H9 (cell line): Measurements from ENCODE around the gene LRRC61. TPM values are rescaled to one million over a fixed set of nuclear protein-coding genes. Genes with fewer than 3 reads are reported as not detected.

Source experiments
- DNase-seq: peaks from one replicate; pipeline ENCODE4 v3.0.0-alpha.2; 2017
- H2AFZ ChIP-seq: one replicate; pipeline ENCODE4 v1.6.1; 2013; ENCODE audit warnings: mild to moderate bottlenecking, low read length, control low read depth, moderate library complexity
- H2AK5ac ChIP-seq: 2 replicates; pipeline ENCODE4 v1.6.1; 2013; ENCODE audit warnings: low read length, control low read depth, mixed read lengths; ENCODE audit not compliant: insufficient read length
- H2BK120ac ChIP-seq: one replicate; pipeline ENCODE4 v1.6.1; 2013; ENCODE audit warnings: low read depth, mild to moderate bottlenecking, low read length, control low read depth, inconsistent platforms; ENCODE audit not compliant: poor library complexity, severe bottlenecking
- H2BK12ac ChIP-seq: 2 replicates; pipeline ENCODE4 v1.6.1; 2013; ENCODE audit warnings: low read length, control low read depth, mixed read lengths, low read depth; ENCODE audit not compliant: insufficient read length
- H2BK15ac ChIP-seq: 2 replicates; pipeline ENCODE4 v1.6.1; 2013; ENCODE audit warnings: low read depth, low read length, control low read depth
- H2BK20ac ChIP-seq: one replicate; pipeline ENCODE4 v1.6.1; 2013; ENCODE audit warnings: low read depth, mild to moderate bottlenecking, low read length, control low read depth, inconsistent platforms; ENCODE audit not compliant: poor library complexity, severe bottlenecking
- H2BK5ac ChIP-seq: 2 replicates; pipeline ENCODE4 v1.6.1; 2013; ENCODE audit warnings: low read length, control low read depth, mixed read lengths; ENCODE audit not compliant: insufficient read length
- H3K14ac ChIP-seq: 2 replicates; pipeline ENCODE4 v1.6.1; 2013; ENCODE audit warnings: low read length, control low read depth; ENCODE audit not compliant: insufficient read depth
- H3K18ac ChIP-seq: 2 replicates; pipeline ENCODE4 v1.6.1; 2013; ENCODE audit warnings: low read depth, mild to moderate bottlenecking, mixed read lengths, low read length, control low read depth; ENCODE audit not compliant: insufficient read length
- H3K23ac ChIP-seq: 2 replicates; pipeline ENCODE4 v1.6.1; 2013; ENCODE audit warnings: low read length, control low read depth, mixed read lengths, low read depth; ENCODE audit not compliant: insufficient read length
- H3K23me2 ChIP-seq: 2 replicates; pipeline ENCODE4 v1.6.1; 2013; ENCODE audit warnings: low read depth, mild to moderate bottlenecking, mixed read lengths, low read length, control low read depth; ENCODE audit not compliant: insufficient read length, poor library complexity, severe bottlenecking
- H3K27ac ChIP-seq: 2 replicates; pipeline ENCODE4 v1.5.1; 2013; ENCODE audit warnings: low read length, control low read depth, mixed read lengths, low read depth; ENCODE audit not compliant: insufficient read length
- H3K27me3 ChIP-seq: 2 replicates; pipeline ENCODE4 v1.6.1; 2013; ENCODE audit warnings: low read length, control low read depth, inconsistent platforms; ENCODE audit not compliant: insufficient read depth
- H3K4ac ChIP-seq: 2 replicates; pipeline ENCODE4 v1.6.1; 2013; ENCODE audit warnings: low read depth, mild to moderate bottlenecking, control low read depth, inconsistent platforms, low read length, moderate library complexity
- H3K4me1 ChIP-seq: 2 replicates; pipeline ENCODE4 v1.6.1; 2013; ENCODE audit warnings: low read length, control low read depth, inconsistent platforms; ENCODE audit not compliant: insufficient read depth
- H3K4me2 ChIP-seq: 2 replicates; pipeline ENCODE4 v1.6.1; 2013; ENCODE audit warnings: low read length, control low read depth, mixed read lengths; ENCODE audit not compliant: insufficient read length, insufficient read depth
- H3K56ac ChIP-seq: 2 replicates; pipeline ENCODE4 v1.6.1; 2013; ENCODE audit warnings: low read depth, mild to moderate bottlenecking, mixed read lengths, low read length, control low read depth; ENCODE audit not compliant: insufficient read length
- H3K79me1 ChIP-seq: 2 replicates; pipeline ENCODE4 v1.6.1; 2013; ENCODE audit warnings: low read depth, mild to moderate bottlenecking, moderate library complexity, low read length, control low read depth, inconsistent platforms; ENCODE audit not compliant: insufficient read depth, poor library complexity, severe bottlenecking
- H3K79me2 ChIP-seq: 2 replicates; pipeline ENCODE4 v1.6.1; 2013; ENCODE audit warnings: low read length, control low read depth, inconsistent platforms; ENCODE audit not compliant: insufficient read depth
- H3K9ac ChIP-seq: 2 replicates; pipeline ENCODE4 v1.6.1; 2013; ENCODE audit warnings: low read length, control low read depth, mixed read lengths; ENCODE audit not compliant: insufficient read length; ENCODE audit errors: extremely low read depth
- H3K9me3 ChIP-seq: one replicate; pipeline ENCODE4 v1.6.1; 2013; ENCODE audit warnings: low read depth, low read length, inconsistent platforms; ENCODE audit not compliant: control insufficient read depth
- H3T11ph ChIP-seq: one replicate; pipeline ENCODE4 v1.6.1; 2013; ENCODE audit warnings: mild to moderate bottlenecking, low read length, control low read depth, inconsistent platforms
- H4K20me1 ChIP-seq: one replicate; pipeline ENCODE4 v1.6.1; 2013; ENCODE audit not compliant: control insufficient read depth, insufficient read length, insufficient read depth
- H4K5ac ChIP-seq: 2 replicates; pipeline ENCODE4 v1.6.1; 2013; ENCODE audit warnings: low read depth, mild to moderate bottlenecking, mixed read lengths, low read length, control low read depth; ENCODE audit not compliant: insufficient read length
- H4K8ac ChIP-seq: replicated peaks from 2 replicates; pipeline ENCODE4 v1.6.1; 2013; ENCODE audit warnings: low read length, control low read depth, mixed read lengths, low read depth; ENCODE audit not compliant: insufficient read length
- H4K91ac ChIP-seq: 2 replicates; pipeline ENCODE4 v1.6.1; 2013; ENCODE audit warnings: low read depth, mild to moderate bottlenecking, moderate library complexity, mixed read lengths, low read length, control low read depth; ENCODE audit not compliant: insufficient read length
- H3K27ac Mint-ChIP-seq, 3 experiments: 2 replicates in 2 of 3; 3 replicates in 1 of 3; pipeline ENCODE4 v1.8.0; 2020 to 2021; ENCODE audit warnings: mixed read lengths in 3 of 3, mild to moderate bottlenecking in 1 of 3, moderate library complexity in 1 of 3
- H3K27me3 Mint-ChIP-seq: 2 replicates; pipeline ENCODE4 v1.8.0; 2021; ENCODE audit warnings: low read depth, mild to moderate bottlenecking, moderate library complexity, mixed read lengths
- H3K36me3 Mint-ChIP-seq, 3 experiments: 2 replicates in 2 of 3; 3 replicates in 1 of 3; pipeline ENCODE4 v1.8.0; 2020 to 2021; ENCODE audit warnings: low read depth in 3 of 3, mixed read lengths in 3 of 3; ENCODE audit not compliant: insufficient read depth in 1 of 3
- H3K4me1 Mint-ChIP-seq, 2 experiments: 2 replicates each; pipeline ENCODE4 v1.8.0; 2020; ENCODE audit warnings: mixed read lengths in 2 of 2
- H3K4me3 Mint-ChIP-seq, 2 experiments: 2 replicates in 1 of 2; 3 replicates in 1 of 2; pipeline ENCODE4 v1.8.0; 2020 to 2021; ENCODE audit warnings: mild to moderate bottlenecking in 2 of 2, mixed read lengths in 2 of 2, moderate library complexity in 1 of 2
- H3K9me3 Mint-ChIP-seq, 2 experiments: 2 replicates in 1 of 2; 3 replicates in 1 of 2; pipeline ENCODE4 v1.8.0; 2020; ENCODE audit warnings: mild to moderate bottlenecking in 2 of 2, mixed read lengths in 2 of 2, moderate library complexity in 1 of 2
- CTCF ChIP-seq: fragments of 200-600 bp; sonication (generic); conservative IDR thresholded peaks from 3 replicates; pipeline ENCODE4 v1.8.0; 2021; ENCODE audit warnings: antibody characterized with exemption, mild to moderate bottlenecking
- WGBS: extraction: QIAGEN DNeasy Blood & Tissue Kit; methylation state at CpG from one replicate; pipeline ENCODE4 v1.1.7; 2013; ENCODE audit warnings: missing lambda C conversion rate, low lambda C conversion rate, mixed read lengths; ENCODE audit not compliant: insufficient read length; ENCODE audit errors: extremely low coverage; 5-methylcytosine and 5-hydroxymethylcytosine counted together
- total RNA-seq: library from RNA; stranded (reverse); gene quantifications from 2 replicates; pipeline ENCODE4 v1.2.1, GENCODE V29; 2021

LRRC61 gene
- total RNA-seq, 1 experiment from 2014 or later: 24.4 TPM

- Histone ChIP-seq H2AFZ (no peak overlapping the region), H3K4ac (no peak overlapping the region; the same call in 1 of the 2 replicates), H3K79me1 (no peaks in the 10 kb centered on the region), H3K9ac (no peak overlapping the region), H3K4me1 (peaks cover 15% of the 10 kb centered on the region; the same call in 1 of the 2 replicates), H4K91ac (no peak overlapping the region), H3K79me2 (no peaks in the 10 kb centered on the region), H4K8ac (no peak overlapping the region), H3K27me3 (no peaks in the 10 kb centered on the region), H3K56ac (no peak overlapping the region), H2BK15ac (no peak overlapping the region), H3K27ac (no peak overlapping the region), H3K4me2 (no peak overlapping the region), H3K23ac (no peak overlapping the region), H3K23me2 (no peaks in the 10 kb centered on the region), H2BK5ac (no peak overlapping the region), H3K14ac (no peak overlapping the region; the same call in 1 of the 2 replicates), H2BK12ac (no peak overlapping the region), H2AK5ac (no peak overlapping the region), H4K20me1 (no peaks in the 10 kb centered on the region), H3K9me3 (no peaks in the 10 kb centered on the region), H4K5ac (no peak overlapping the region), H2BK20ac (no peak overlapping the region), H3T11ph (no peak overlapping the region), H3K18ac (no peak overlapping the region), H2BK120ac (no peak overlapping the region)
- peaks cover 59 to 62% of the 10 kb centered on the region in 2 experiments for H3K4me1 Mint-ChIP-seq
- H3K9me3 Mint-ChIP-seq: no peaks in the 10 kb centered on the region; a peak in 1 of 5 replicates
- TF ChIP-seq CTCF: no peak
- peaks cover 32% of the 10 kb centered on the region for H3K27me3 Mint-ChIP-seq
- no peak overlapping the region; a peak in 1 of 5 replicates for H3K4me3 Mint-ChIP-seq
- WGBS: no CpG with 5 or more reads among the region's 18 CpGs
- H3K27ac Mint-ChIP-seq: peak overlapping the region in 1 of 3 experiments; percentile 70; a peak in 3 of 7 replicates
- no peak for DNase-seq
- H3K36me3 Mint-ChIP-seq: peaks cover 22 to 35% (median 26%) of the 10 kb centered on the region in 3 experiments
Measured at GRCh38 chr7:150332852-150333635, 9.9 kb downstream of the LRRC61 start.
